ENCODE measurements around the gene LTF. TPM values are rescaled to one million over a fixed set of nuclear protein-coding genes. Genes with fewer than 3 reads are reported as not detected.
"Not testable (repeated sequence)": the region's sequence is repeated elsewhere in the genome, so short reads cannot be mapped to it uniquely, and the experiment has no call there.

The LTF gene
- total RNA-seq, 1 donor from 2014 or later, result not detected

GRCh38 chr3:46498916-46499519 is 34.3 kb upstream of the LTF start:
- Histone ChIP-seq H3K4me3 (ENCODE audit: low read depth, low read length) (no peak overlapping the region), H3K27me3 (ENCODE audit: control insufficient read depth, insufficient read depth, low read length) (no peaks in the 10 kb centered on the region), H3K36me3 (ENCODE audit: control insufficient read depth, insufficient read depth, low read length) (no peaks in the 10 kb centered on the region)
- no peak for DNase-seq (ENCODE audit: low read depth)
- no peak for TF ChIP-seq CTCF (IDR thresholded peaks at IDR 0.05; ENCODE audit: insufficient read depth, low read length, poor library complexity, severe bottlenecking)

GRCh38 chr3:46497556-46498265 is 33.0 kb upstream of the LTF start, which contains the start of gene RTP3:
Gene RTP3, plus strand, starts transcription at chr3:46497976. Its CDS starts 87 bp downstream, at chr3:46498063.
- no peak within 1 kb of the TSS for H3K4me3 ChIP-seq (ENCODE audit: low read depth, low read length)
- no peaks in the 10 kb centered on the region for H3K27me3 ChIP-seq (ENCODE audit: control insufficient read depth, insufficient read depth, low read length)
- TF ChIP-seq CTCF (IDR thresholded peaks at IDR 0.05; ENCODE audit: insufficient read depth, low read length, poor library complexity, severe bottlenecking), result no peak
- DNase-seq (ENCODE audit: low read depth), result no peak
- H3K36me3 ChIP-seq (ENCODE audit: control insufficient read depth, insufficient read depth, low read length), result no peaks in the 10 kb centered on the region

- no peak for DNase-seq (ENCODE audit: low read depth)
- peak; percentile 32 for TF ChIP-seq CTCF (IDR thresholded peaks at IDR 0.05; ENCODE audit: insufficient read depth, low read length, poor library complexity, severe bottlenecking)
- H3K27me3 ChIP-seq (ENCODE audit: control insufficient read depth, insufficient read depth, low read length), result no peaks in the 10 kb centered on the region
- no peak overlapping the region for H3K4me3 ChIP-seq (ENCODE audit: low read depth, low read length)
- no peaks in the 10 kb centered on the region for H3K36me3 ChIP-seq (ENCODE audit: control insufficient read depth, insufficient read depth, low read length)
Observed at GRCh38 chr3:46496746-46497555, 32.2 kb upstream of the LTF start.

- no peak overlapping the region for H3K4me3 ChIP-seq (ENCODE audit: low read depth, low read length)
- no peak for TF ChIP-seq CTCF (IDR thresholded peaks at IDR 0.05; ENCODE audit: insufficient read depth, low read length, poor library complexity, severe bottlenecking)
- no peak for DNase-seq (ENCODE audit: low read depth)
- no peaks in the 10 kb centered on the region for H3K27me3 ChIP-seq (ENCODE audit: control insufficient read depth, insufficient read depth, low read length)
- no peaks in the 10 kb centered on the region for H3K36me3 ChIP-seq (ENCODE audit: control insufficient read depth, insufficient read depth, low read length)
Observed at GRCh38 chr3:46495901-46496456, 31.3 kb upstream of the LTF start.

- not testable (repeated sequence) for H3K4me3 ChIP-seq (ENCODE audit: low read depth, low read length); H3K27me3 ChIP-seq (ENCODE audit: control insufficient read depth, insufficient read depth, low read length); H3K36me3 ChIP-seq (ENCODE audit: control insufficient read depth, insufficient read depth, low read length); DNase-seq (ENCODE audit: low read depth)
Observed at GRCh38 chr3:46494491-46494890, 29.8 kb upstream of the LTF start.

All from kidney epithelial cell (primary cell).